WTC11 (cell line): Measurements from ENCODE around the gene TAOK3. TPM values are rescaled to one million over a fixed set of nuclear protein-coding genes. Genes with fewer than 3 reads are reported as not detected.

Experiments
- ATAC-seq: fragments of 200-7000 bp; cut with Tn5 transposase; 2 replicates; pipeline ENCODE4 v1.10.0; 2021; ENCODE audit warnings: mild to moderate bottlenecking, moderate library complexity
- CTCF ChIA-PET: fragments of 300-600 bp; sonication (Branson Sonifier 250); formaldehyde crosslinking; loops from one replicate; lab custom pipeline; 2021; ENCODE audit warnings: antibody characterized with exemption; lab: Charles Lee
- POLR2A ChIA-PET: fragments of 350-600 bp; sonication (Branson Sonifier 250); formaldehyde crosslinking; loops from one replicate; lab custom pipeline; 2021; ENCODE audit warnings: antibody characterized with exemption; lab: Charles Lee
- DNase-seq: peaks from one replicate; pipeline ENCODE4 v3.0.0; 2021; ENCODE audit warnings: low spot score
- H3K27ac Mint-ChIP-seq: 2 replicates; pipeline ENCODE4 v1.8.0; 2021; ENCODE audit warnings: mixed read lengths
- H3K27me3 Mint-ChIP-seq: 2 replicates; pipeline ENCODE4 v1.8.0; 2021; ENCODE audit warnings: low read depth, mild to moderate bottlenecking, moderate library complexity, mixed read lengths
- H3K36me3 Mint-ChIP-seq: 2 replicates; pipeline ENCODE4 v1.8.0; 2021; ENCODE audit warnings: mixed read lengths
- H3K4me1 Mint-ChIP-seq: 2 replicates; pipeline ENCODE4 v1.8.0; 2022; ENCODE audit warnings: mixed read lengths
- H3K4me3 Mint-ChIP-seq: 2 replicates; pipeline ENCODE4 v1.8.0; 2021; ENCODE audit warnings: mild to moderate bottlenecking, moderate library complexity, mixed read lengths
- H3K9me3 Mint-ChIP-seq: 2 replicates; pipeline ENCODE4 v1.8.0; 2021; ENCODE audit warnings: mixed read lengths
- ELF4 ChIP-seq: sonication (generic); formaldehyde crosslinking; IDR thresholded peaks from 2 replicates; pipeline ENCODE4 v1.8.1; 2022; ENCODE audit warnings: low read depth, mild to moderate bottlenecking, moderate library complexity, missing genetic modification reagents
- PRRX2 ChIP-seq: fragments of 250-450 bp; sonication (Bioruptor Pico); IDR thresholded peaks from 2 replicates; pipeline ENCODE4 v1.8.0; 2021; ENCODE audit warnings: mild to moderate bottlenecking
- total RNA-seq: library from RNA; stranded (reverse); gene quantifications from 3 replicates; pipeline ENCODE4 v1.2.3, GENCODE V29; 2021
- TF ChIP-seq, protein P1 (sequence below): fragments of 250-450 bp; sonication (Bioruptor Pico); IDR thresholded peaks from 2 replicates; pipeline ENCODE4 v1.9.0; 2021; ENCODE audit warnings: mild to moderate bottlenecking
- TF ChIP-seq, protein P2 (sequence below): sonication (generic); formaldehyde crosslinking; IDR thresholded peaks from 2 replicates; pipeline ENCODE4 v1.8.1; 2023; ENCODE audit warnings: mild to moderate bottlenecking, missing genetic modification reagents
- TF ChIP-seq, protein P3 (sequence below): fragments of 250-450 bp; sonication (Bioruptor Pico); IDR thresholded peaks from 2 replicates; pipeline ENCODE4 v1.9.0; 2021; ENCODE audit warnings: moderate library complexity, mild to moderate bottlenecking, inconsistent platforms, borderline replicate concordance
- TF ChIP-seq, protein P4 (sequence below): sonication (generic); formaldehyde crosslinking; conservative IDR thresholded peaks from 2 replicates; pipeline ENCODE4 v1.8.1; 2023; ENCODE audit warnings: mild to moderate bottlenecking, low read depth, missing genetic modification reagents, moderate library complexity
- TF ChIP-seq, protein P5 (sequence below): sonication (generic); formaldehyde crosslinking; IDR thresholded peaks from 2 replicates; pipeline ENCODE4 v1.8.1; 2022; ENCODE audit warnings: mild to moderate bottlenecking, moderate library complexity, missing genetic modification reagents
- TF ChIP-seq, protein P6 (sequence below): sonication (generic); formaldehyde crosslinking; IDR thresholded peaks from 2 replicates; pipeline ENCODE4 v1.8.1; 2023; ENCODE audit warnings: mild to moderate bottlenecking, missing genetic modification reagents, moderate library complexity
- TF ChIP-seq, protein P7 (sequence below): sonication (generic); formaldehyde crosslinking; IDR thresholded peaks from 2 replicates; pipeline ENCODE4 v1.8.0; 2022; ENCODE audit warnings: mild to moderate bottlenecking, missing genetic modification reagents
- TF ChIP-seq, protein P8 (sequence below): fragments of 250-450 bp; sonication (Bioruptor Pico); IDR thresholded peaks from 2 replicates; pipeline ENCODE4 v1.9.0; 2021; ENCODE audit warnings: mild to moderate bottlenecking, borderline replicate concordance
- TF ChIP-seq, protein P9 (sequence below): sonication (generic); formaldehyde crosslinking; IDR thresholded peaks from 2 replicates; pipeline ENCODE4 v1.8.1; 2022; ENCODE audit warnings: low read depth, missing genetic modification reagents, borderline replicate concordance

Gene TAOK3
- total RNA-seq, 1 experiment from 2014 or later, result 13.0 TPM

DNA sequence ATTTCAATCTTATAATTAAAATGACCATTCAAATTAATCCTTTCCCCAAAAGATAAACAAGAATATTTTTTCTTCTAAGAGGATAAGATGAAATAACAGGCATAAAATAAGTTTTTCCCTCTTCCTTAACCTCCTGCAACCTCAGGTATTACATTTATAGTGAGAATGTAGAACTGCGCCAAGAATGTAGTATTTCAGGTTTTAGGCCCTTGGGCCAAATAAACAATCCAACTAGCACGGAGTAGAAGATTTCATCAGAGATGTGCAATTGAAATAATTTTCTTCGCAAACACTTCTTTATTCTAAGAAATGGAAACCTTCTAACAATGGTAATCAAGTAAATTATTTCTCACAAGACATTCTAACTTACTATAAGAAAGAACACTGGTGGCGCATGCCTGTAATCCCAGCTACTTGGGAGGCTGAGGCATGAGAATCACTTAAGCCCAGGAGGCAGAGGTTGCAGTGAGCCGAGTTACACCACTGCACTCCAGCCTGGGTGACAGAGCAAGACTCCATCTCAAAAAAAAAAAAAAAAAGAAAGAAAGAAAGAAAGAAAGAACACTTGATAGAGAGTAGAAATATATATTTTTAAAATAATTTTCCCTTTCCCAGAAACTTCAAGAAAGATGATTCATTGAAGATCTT, 100.8 kb downstream of the TAOK3 start:
- ChIA-PET POLR2A (no interaction called here), CTCF (no interaction called here)
- H3K36me3 Mint-ChIP-seq, result no peaks in the 10 kb centered on the region
- no peaks in the 10 kb centered on the region for H3K9me3 Mint-ChIP-seq
- H3K27me3 Mint-ChIP-seq, result no peaks in the 10 kb centered on the region
- peaks cover 3% of the 10 kb centered on the region for H3K4me1 Mint-ChIP-seq
- ATAC-seq (no peak), DNase-seq (no peak)
- TF ChIP-seq, protein P1, sequence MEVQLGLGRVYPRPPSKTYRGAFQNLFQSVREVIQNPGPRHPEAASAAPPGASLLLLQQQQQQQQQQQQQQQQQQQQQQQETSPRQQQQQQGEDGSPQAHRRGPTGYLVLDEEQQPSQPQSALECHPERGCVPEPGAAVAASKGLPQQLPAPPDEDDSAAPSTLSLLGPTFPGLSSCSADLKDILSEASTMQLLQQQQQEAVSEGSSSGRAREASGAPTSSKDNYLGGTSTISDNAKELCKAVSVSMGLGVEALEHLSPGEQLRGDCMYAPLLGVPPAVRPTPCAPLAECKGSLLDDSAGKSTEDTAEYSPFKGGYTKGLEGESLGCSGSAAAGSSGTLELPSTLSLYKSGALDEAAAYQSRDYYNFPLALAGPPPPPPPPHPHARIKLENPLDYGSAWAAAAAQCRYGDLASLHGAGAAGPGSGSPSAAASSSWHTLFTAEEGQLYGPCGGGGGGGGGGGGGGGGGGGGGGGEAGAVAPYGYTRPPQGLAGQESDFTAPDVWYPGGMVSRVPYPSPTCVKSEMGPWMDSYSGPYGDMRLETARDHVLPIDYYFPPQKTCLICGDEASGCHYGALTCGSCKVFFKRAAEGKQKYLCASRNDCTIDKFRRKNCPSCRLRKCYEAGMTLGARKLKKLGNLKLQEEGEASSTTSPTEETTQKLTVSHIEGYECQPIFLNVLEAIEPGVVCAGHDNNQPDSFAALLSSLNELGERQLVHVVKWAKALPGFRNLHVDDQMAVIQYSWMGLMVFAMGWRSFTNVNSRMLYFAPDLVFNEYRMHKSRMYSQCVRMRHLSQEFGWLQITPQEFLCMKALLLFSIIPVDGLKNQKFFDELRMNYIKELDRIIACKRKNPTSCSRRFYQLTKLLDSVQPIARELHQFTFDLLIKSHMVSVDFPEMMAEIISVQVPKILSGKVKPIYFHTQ (CRISPR knock-in tag), result no peak
- TF ChIP-seq, protein P2, sequence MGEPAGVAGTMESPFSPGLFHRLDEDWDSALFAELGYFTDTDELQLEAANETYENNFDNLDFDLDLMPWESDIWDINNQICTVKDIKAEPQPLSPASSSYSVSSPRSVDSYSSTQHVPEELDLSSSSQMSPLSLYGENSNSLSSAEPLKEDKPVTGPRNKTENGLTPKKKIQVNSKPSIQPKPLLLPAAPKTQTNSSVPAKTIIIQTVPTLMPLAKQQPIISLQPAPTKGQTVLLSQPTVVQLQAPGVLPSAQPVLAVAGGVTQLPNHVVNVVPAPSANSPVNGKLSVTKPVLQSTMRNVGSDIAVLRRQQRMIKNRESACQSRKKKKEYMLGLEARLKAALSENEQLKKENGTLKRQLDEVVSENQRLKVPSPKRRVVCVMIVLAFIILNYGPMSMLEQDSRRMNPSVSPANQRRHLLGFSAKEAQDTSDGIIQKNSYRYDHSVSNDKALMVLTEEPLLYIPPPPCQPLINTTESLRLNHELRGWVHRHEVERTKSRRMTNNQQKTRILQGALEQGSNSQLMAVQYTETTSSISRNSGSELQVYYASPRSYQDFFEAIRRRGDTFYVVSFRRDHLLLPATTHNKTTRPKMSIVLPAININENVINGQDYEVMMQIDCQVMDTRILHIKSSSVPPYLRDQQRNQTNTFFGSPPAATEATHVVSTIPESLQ, result no peak
- TF ChIP-seq, protein P3, sequence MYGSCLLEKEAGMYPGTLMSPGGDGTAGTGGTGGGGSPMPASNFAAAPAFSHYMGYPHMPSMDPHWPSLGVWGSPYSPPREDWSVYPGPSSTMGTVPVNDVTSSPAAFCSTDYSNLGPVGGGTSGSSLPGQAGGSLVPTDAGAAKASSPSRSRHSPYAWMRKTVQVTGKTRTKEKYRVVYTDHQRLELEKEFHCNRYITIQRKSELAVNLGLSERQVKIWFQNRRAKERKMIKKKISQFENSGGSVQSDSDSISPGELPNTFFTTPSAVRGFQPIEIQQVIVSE (CRISPR knock-in tag), result no peak
- TF ChIP-seq PRRX2 (CRISPR knock-in tag), result no peak
- TF ChIP-seq ELF4 (CRISPR knock-in tag), result no peak
- TF ChIP-seq, protein P4, sequence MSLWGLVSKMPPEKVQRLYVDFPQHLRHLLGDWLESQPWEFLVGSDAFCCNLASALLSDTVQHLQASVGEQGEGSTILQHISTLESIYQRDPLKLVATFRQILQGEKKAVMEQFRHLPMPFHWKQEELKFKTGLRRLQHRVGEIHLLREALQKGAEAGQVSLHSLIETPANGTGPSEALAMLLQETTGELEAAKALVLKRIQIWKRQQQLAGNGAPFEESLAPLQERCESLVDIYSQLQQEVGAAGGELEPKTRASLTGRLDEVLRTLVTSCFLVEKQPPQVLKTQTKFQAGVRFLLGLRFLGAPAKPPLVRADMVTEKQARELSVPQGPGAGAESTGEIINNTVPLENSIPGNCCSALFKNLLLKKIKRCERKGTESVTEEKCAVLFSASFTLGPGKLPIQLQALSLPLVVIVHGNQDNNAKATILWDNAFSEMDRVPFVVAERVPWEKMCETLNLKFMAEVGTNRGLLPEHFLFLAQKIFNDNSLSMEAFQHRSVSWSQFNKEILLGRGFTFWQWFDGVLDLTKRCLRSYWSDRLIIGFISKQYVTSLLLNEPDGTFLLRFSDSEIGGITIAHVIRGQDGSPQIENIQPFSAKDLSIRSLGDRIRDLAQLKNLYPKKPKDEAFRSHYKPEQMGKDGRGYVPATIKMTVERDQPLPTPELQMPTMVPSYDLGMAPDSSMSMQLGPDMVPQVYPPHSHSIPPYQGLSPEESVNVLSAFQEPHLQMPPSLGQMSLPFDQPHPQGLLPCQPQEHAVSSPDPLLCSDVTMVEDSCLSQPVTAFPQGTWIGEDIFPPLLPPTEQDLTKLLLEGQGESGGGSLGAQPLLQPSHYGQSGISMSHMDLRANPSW (CRISPR knock-in tag), result no peak
- TF ChIP-seq, protein P5, sequence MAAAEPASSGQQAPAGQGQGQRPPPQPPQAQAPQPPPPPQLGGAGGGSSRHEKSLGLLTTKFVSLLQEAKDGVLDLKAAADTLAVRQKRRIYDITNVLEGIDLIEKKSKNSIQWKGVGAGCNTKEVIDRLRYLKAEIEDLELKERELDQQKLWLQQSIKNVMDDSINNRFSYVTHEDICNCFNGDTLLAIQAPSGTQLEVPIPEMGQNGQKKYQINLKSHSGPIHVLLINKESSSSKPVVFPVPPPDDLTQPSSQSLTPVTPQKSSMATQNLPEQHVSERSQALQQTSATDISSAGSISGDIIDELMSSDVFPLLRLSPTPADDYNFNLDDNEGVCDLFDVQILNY, result no peak
- TF ChIP-seq, protein P6, sequence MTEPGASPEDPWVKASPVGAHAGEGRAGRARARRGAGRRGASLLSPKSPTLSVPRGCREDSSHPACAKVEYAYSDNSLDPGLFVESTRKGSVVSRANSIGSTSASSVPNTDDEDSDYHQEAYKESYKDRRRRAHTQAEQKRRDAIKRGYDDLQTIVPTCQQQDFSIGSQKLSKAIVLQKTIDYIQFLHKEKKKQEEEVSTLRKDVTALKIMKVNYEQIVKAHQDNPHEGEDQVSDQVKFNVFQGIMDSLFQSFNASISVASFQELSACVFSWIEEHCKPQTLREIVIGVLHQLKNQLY (CRISPR knock-in tag), result no peak
- TF ChIP-seq, protein P7, sequence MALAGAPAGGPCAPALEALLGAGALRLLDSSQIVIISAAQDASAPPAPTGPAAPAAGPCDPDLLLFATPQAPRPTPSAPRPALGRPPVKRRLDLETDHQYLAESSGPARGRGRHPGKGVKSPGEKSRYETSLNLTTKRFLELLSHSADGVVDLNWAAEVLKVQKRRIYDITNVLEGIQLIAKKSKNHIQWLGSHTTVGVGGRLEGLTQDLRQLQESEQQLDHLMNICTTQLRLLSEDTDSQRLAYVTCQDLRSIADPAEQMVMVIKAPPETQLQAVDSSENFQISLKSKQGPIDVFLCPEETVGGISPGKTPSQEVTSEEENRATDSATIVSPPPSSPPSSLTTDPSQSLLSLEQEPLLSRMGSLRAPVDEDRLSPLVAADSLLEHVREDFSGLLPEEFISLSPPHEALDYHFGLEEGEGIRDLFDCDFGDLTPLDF (CRISPR knock-in tag), result no peak
- TF ChIP-seq, protein P8, sequence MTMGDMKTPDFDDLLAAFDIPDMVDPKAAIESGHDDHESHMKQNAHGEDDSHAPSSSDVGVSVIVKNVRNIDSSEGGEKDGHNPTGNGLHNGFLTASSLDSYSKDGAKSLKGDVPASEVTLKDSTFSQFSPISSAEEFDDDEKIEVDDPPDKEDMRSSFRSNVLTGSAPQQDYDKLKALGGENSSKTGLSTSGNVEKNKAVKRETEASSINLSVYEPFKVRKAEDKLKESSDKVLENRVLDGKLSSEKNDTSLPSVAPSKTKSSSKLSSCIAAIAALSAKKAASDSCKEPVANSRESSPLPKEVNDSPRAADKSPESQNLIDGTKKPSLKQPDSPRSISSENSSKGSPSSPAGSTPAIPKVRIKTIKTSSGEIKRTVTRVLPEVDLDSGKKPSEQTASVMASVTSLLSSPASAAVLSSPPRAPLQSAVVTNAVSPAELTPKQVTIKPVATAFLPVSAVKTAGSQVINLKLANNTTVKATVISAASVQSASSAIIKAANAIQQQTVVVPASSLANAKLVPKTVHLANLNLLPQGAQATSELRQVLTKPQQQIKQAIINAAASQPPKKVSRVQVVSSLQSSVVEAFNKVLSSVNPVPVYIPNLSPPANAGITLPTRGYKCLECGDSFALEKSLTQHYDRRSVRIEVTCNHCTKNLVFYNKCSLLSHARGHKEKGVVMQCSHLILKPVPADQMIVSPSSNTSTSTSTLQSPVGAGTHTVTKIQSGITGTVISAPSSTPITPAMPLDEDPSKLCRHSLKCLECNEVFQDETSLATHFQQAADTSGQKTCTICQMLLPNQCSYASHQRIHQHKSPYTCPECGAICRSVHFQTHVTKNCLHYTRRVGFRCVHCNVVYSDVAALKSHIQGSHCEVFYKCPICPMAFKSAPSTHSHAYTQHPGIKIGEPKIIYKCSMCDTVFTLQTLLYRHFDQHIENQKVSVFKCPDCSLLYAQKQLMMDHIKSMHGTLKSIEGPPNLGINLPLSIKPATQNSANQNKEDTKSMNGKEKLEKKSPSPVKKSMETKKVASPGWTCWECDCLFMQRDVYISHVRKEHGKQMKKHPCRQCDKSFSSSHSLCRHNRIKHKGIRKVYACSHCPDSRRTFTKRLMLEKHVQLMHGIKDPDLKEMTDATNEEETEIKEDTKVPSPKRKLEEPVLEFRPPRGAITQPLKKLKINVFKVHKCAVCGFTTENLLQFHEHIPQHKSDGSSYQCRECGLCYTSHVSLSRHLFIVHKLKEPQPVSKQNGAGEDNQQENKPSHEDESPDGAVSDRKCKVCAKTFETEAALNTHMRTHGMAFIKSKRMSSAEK, result no peak
- TF ChIP-seq, protein P9, sequence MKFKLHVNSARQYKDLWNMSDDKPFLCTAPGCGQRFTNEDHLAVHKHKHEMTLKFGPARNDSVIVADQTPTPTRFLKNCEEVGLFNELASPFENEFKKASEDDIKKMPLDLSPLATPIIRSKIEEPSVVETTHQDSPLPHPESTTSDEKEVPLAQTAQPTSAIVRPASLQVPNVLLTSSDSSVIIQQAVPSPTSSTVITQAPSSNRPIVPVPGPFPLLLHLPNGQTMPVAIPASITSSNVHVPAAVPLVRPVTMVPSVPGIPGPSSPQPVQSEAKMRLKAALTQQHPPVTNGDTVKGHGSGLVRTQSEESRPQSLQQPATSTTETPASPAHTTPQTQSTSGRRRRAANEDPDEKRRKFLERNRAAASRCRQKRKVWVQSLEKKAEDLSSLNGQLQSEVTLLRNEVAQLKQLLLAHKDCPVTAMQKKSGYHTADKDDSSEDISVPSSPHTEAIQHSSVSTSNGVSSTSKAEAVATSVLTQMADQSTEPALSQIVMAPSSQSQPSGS (CRISPR knock-in tag), result no peak
- H3K27ac Mint-ChIP-seq, result no peak overlapping the region
- no peak overlapping the region for H3K4me3 Mint-ChIP-seq
